GM12878 (cell line): ENCODE data around the gene AHNAK2.

Source experiments
- ASH2L ChIP-seq: fragments of 300-600, 200-600 bp; sonication (generic); IDR thresholded peaks from 2 replicates; pipeline ENCODE4 v1.6.1; 2017; ENCODE audit warnings: low read depth, mild to moderate bottlenecking, borderline replicate concordance
- CEBPB ChIP-seq, 2 experiments: fragments of 150-350 bp in 1 of 2; IDR thresholded peaks; 2 replicates each; pipeline ENCODE4 v1.6.1; 2012 to 2014; ENCODE audit warnings: low read depth in 2 of 2, low read length in 2 of 2, borderline replicate concordance in 1 of 2, inconsistent platforms in 1 of 2
- CREM ChIP-seq: IDR thresholded peaks from 2 replicates; pipeline ENCODE4 v1.6.1; 2014; ENCODE audit warnings: antibody characterized with exemption, low read depth
- CTCF ChIP-seq, 3 experiments: IDR thresholded peaks in 2 of 3; conservative IDR thresholded peaks in 1 of 3; 2 replicates each; pipeline ENCODE4 v1.5.1; 2011; ENCODE audit warnings: low read depth in 3 of 3, low read length in 3 of 3, mild to moderate bottlenecking in 3 of 3, control low read depth in 2 of 3, moderate library complexity in 2 of 3, inconsistent platforms in 1 of 3, mixed read lengths in 1 of 3; ENCODE audit not compliant: control insufficient read depth in 2 of 3, insufficient read depth in 1 of 3; ENCODE audit errors: extremely low read depth in 1 of 3
- EP300 ChIP-seq, 2 experiments: fragments of 150-350 bp in 1 of 2; IDR thresholded peaks; 2 replicates each; pipeline ENCODE4 v1.6.1; 2011 to 2012; ENCODE audit warnings: low read depth in 2 of 2, low read length in 2 of 2, borderline replicate concordance in 1 of 2, improper control_type of control experiment in 1 of 2, inconsistent platforms in 1 of 2; ENCODE audit not compliant: control insufficient read depth in 1 of 2
- GABPA ChIP-seq: IDR thresholded peaks from 2 replicates; pipeline ENCODE4 v1.6.1; 2014; ENCODE audit warnings: antibody characterized with exemption, low read depth, mild to moderate bottlenecking, inconsistent platforms
- PML ChIP-seq: IDR thresholded peaks from 2 replicates; pipeline ENCODE4 v1.6.1; 2012; ENCODE audit warnings: low read length, inconsistent platforms
- TARDBP ChIP-seq: IDR thresholded peaks from 2 replicates; pipeline ENCODE4 v1.6.1; 2016; ENCODE audit warnings: borderline replicate concordance
- YY1 ChIP-seq: IDR thresholded peaks from 2 replicates; pipeline ENCODE4 v1.6.1; 2011; ENCODE audit warnings: low read depth, mild to moderate bottlenecking, low read length

GRCh38 chr14:104917116-104917515, 61.1 kb downstream of the AHNAK2 start:
- TF ChIP-seq CTCF (IDR thresholded peaks at IDR 0.05 in 2 of 3, conservative IDR thresholded peaks at IDR 0.05 in 1 of 3; ENCODE audit: control insufficient read depth in 2 of 3, extremely low read depth in 1 of 3, insufficient read depth in 1 of 3, low read depth in 3 of 3, low read length in 3 of 3) (no peak), TARDBP (no peak), YY1 (no peak), PML (no peak), CREM (no peak), EP300 (IDR thresholded peaks at IDR 0.05; ENCODE audit: borderline replicate concordance in 1 of 2, control insufficient read depth in 1 of 2, low read depth in 2 of 2, low read length in 2 of 2) (no peak), CEBPB (IDR thresholded peaks at IDR 0.05; ENCODE audit: borderline replicate concordance in 1 of 2, low read depth in 2 of 2, low read length in 2 of 2) (no peak), ASH2L (no peak), GABPA (no peak)
